ENCODE data around the gene HOXA13. TPM values are rescaled to one million over a fixed set of nuclear protein-coding genes. Genes with fewer than 3 reads are reported as not detected.

The HOXA13 gene
- total and polyA plus RNA-seq, 10 of the 15 experiments (the other 5 are each of a cell fraction or from before 2014, with no cell fraction given): not detected

DNA sequence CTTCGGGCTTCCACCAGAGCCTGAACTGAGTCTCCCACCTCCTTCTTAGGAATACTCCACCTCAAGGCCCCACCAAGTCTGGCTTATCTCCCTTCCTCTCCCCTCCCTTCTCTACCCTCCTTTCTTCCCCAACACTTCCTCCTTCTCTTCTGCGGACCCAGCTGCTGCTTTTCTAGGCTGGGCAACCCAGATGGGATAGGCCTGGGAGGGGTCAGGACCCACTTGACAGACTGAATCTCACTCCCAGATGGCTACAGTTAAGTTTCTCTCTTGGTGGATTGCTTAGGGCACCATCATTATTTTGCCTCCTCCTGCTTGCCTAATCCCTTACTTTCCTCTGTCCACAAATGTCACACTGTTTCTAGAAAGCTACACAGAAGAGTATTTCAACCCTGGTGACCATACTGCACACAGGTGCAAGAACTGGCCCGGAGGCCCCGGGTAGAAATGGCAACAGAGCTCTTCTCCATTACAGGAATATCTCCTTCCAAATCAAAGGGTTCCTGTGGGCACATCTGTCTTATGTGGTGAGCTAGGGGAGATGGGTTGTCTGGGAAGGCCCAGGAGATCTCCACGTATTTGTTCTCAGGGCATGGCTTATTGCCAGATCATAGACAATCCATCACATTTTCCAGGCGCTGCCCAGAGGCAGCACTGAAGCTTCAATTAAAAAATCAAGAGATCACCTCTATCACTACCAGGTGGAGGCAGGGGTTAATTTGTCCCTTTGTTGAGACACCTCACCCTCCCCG, 9.7 kb downstream of the HOXA13 start:
- Histone ChIP-seq H3K4me2 (ENCODE audit: control insufficient read depth, insufficient read depth) (no peak overlapping the region), H3K9ac (ENCODE audit: control insufficient read depth, insufficient read depth, low read length) (no peak overlapping the region), H3K4me3 (no peak overlapping the region), H4K20me1 (ENCODE audit: control insufficient read depth, insufficient read depth) (0 out of 2 replicates have a peak, but pooled peaks cover 3% of the 10 kb centered on the region), H3K27ac (ENCODE audit: control insufficient read depth, insufficient read depth) (no peak overlapping the region), H3K79me2 (ENCODE audit: control insufficient read depth, insufficient read depth, low read length) (no peaks in the 10 kb centered on the region), H3K36me3 (ENCODE audit: control insufficient read depth in 2 of 2, insufficient read depth in 2 of 2, low read length in 1 of 2) (no peaks in the 10 kb centered on the region), H3K9me3 (replicated peaks; ENCODE audit: control insufficient read depth, insufficient read depth, low read length) (no peaks in the 10 kb centered on the region; the same call in 2 of the 3 replicates), H2AFZ (ENCODE audit: control insufficient read depth, low read depth, low read length) (no peak overlapping the region), H3K4me1 (ENCODE audit: control insufficient read depth, insufficient read depth, low read length) (no peaks in the 10 kb centered on the region), H3K27me3 (replicated peaks in 1 of 2; ENCODE audit: control insufficient read depth in 2 of 2, insufficient read depth in 2 of 2, low read length in 1 of 2) (peaks cover 38 to 47% of the 10 kb centered on the region in 2 experiments)
- CTCF ChIA-PET: interaction anchor here (0.6 to 1.8 kb wide), 3 partner anchors 10 to 731 kb away, joined by 3 to 5 read pairs (median 4); no protein-coding TSS in a partner anchor
- ATAC-seq: no peak
- RAD21 ChIA-PET (ENCODE audit: unreplicated experiment): no interaction called here
- no peak for DNase-seq (ENCODE audit: low read depth, low spot score)
- no TSS peak for BruUV-seq (replicated peaks)
- intact Hi-C loops (cut with micrococcal nuclease; ENCODE audit: unreplicated experiment): no loop called here
- in situ Hi-C loops (cut with MboI): no loop called here
- WGBS (ENCODE audit: insufficient coverage, insufficient replicate concordance, low lambda C conversion rate, missing lambda C conversion rate): 23% methylated on average over 7 of the region's 7 CpGs
- POLR2A ChIA-PET: no interaction called here
- no peak for TF ChIP-seq ZNF24 (IDR thresholded peaks at IDR 0.05)
- no peak for TF ChIP-seq ATF7 (IDR thresholded peaks at IDR 0.05; ENCODE audit: low read depth)
- no peak for TF ChIP-seq KAT2A (conservative IDR thresholded peaks at IDR 0.05; ENCODE audit: control insufficient read depth, low read depth, low read length)
- TF ChIP-seq, protein P1, sequence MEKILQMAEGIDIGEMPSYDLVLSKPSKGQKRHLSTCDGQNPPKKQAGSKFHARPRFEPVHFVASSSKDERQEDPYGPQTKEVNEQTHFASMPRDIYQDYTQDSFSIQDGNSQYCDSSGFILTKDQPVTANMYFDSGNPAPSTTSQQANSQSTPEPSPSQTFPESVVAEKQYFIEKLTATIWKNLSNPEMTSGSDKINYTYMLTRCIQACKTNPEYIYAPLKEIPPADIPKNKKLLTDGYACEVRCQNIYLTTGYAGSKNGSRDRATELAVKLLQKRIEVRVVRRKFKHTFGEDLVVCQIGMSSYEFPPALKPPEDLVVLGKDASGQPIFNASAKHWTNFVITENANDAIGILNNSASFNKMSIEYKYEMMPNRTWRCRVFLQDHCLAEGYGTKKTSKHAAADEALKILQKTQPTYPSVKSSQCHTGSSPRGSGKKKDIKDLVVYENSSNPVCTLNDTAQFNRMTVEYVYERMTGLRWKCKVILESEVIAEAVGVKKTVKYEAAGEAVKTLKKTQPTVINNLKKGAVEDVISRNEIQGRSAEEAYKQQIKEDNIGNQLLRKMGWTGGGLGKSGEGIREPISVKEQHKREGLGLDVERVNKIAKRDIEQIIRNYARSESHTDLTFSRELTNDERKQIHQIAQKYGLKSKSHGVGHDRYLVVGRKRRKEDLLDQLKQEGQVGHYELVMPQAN (conservative IDR thresholded peaks at IDR 0.05): no peak
- TF ChIP-seq RCOR1 (conservative IDR thresholded peaks at IDR 0.05; ENCODE audit: low read depth, low read length): no peak
- no peak for TF ChIP-seq GATAD2B (conservative IDR thresholded peaks at IDR 0.05; ENCODE audit: low read depth)
- TF ChIP-seq, protein P2, sequence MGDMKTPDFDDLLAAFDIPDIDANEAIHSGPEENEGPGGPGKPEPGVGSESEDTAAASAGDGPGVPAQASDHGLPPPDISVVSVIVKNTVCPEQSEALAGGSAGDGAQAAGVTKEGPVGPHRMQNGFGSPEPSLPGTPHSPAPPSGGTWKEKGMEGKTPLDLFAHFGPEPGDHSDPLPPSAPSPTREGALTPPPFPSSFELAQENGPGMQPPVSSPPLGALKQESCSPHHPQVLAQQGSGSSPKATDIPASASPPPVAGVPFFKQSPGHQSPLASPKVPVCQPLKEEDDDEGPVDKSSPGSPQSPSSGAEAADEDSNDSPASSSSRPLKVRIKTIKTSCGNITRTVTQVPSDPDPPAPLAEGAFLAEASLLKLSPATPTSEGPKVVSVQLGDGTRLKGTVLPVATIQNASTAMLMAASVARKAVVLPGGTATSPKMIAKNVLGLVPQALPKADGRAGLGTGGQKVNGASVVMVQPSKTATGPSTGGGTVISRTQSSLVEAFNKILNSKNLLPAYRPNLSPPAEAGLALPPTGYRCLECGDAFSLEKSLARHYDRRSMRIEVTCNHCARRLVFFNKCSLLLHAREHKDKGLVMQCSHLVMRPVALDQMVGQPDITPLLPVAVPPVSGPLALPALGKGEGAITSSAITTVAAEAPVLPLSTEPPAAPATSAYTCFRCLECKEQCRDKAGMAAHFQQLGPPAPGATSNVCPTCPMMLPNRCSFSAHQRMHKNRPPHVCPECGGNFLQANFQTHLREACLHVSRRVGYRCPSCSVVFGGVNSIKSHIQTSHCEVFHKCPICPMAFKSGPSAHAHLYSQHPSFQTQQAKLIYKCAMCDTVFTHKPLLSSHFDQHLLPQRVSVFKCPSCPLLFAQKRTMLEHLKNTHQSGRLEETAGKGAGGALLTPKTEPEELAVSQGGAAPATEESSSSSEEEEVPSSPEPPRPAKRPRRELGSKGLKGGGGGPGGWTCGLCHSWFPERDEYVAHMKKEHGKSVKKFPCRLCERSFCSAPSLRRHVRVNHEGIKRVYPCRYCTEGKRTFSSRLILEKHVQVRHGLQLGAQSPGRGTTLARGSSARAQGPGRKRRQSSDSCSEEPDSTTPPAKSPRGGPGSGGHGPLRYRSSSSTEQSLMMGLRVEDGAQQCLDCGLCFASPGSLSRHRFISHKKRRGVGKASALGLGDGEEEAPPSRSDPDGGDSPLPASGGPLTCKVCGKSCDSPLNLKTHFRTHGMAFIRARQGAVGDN (IDR thresholded peaks at IDR 0.05): no peak
- TF ChIP-seq BRCA1 (IDR thresholded peaks at IDR 0.05; ENCODE audit: low read depth, low read length): no peak
- no peak for TF ChIP-seq PAX8 (IDR thresholded peaks at IDR 0.05)
- no peak for TF ChIP-seq RBBP5 (conservative IDR thresholded peaks at IDR 0.05)
- no peak for TF ChIP-seq TAF1 (IDR thresholded peaks at IDR 0.05; ENCODE audit: borderline replicate concordance, low read depth, low read length)
- no peak for TF ChIP-seq NR2C1 (IDR thresholded peaks at IDR 0.05)
- TF ChIP-seq WRNIP1 (IDR thresholded peaks at IDR 0.05; ENCODE audit: borderline replicate concordance, low read depth, low read length): no peak
- TF ChIP-seq, protein P3, sequence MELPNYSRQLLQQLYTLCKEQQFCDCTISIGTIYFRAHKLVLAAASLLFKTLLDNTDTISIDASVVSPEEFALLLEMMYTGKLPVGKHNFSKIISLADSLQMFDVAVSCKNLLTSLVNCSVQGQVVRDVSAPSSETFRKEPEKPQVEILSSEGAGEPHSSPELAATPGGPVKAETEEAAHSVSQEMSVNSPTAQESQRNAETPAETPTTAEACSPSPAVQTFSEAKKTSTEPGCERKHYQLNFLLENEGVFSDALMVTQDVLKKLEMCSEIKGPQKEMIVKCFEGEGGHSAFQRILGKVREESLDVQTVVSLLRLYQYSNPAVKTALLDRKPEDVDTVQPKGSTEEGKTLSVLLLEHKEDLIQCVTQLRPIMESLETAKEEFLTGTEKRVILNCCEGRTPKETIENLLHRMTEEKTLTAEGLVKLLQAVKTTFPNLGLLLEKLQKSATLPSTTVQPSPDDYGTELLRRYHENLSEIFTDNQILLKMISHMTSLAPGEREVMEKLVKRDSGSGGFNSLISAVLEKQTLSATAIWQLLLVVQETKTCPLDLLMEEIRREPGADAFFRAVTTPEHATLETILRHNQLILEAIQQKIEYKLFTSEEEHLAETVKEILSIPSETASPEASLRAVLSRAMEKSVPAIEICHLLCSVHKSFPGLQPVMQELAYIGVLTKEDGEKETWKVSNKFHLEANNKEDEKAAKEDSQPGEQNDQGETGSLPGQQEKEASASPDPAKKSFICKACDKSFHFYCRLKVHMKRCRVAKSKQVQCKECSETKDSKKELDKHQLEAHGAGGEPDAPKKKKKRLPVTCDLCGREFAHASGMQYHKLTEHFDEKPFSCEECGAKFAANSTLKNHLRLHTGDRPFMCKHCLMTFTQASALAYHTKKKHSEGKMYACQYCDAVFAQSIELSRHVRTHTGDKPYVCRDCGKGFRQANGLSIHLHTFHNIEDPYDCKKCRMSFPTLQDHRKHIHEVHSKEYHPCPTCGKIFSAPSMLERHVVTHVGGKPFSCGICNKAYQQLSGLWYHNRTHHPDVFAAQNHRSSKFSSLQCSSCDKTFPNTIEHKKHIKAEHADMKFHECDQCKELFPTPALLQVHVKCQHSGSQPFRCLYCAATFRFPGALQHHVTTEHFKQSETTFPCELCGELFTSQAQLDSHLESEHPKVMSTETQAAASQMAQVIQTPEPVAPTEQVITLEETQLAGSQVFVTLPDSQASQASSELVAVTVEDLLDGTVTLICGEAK (IDR thresholded peaks at IDR 0.05; ENCODE audit: borderline replicate concordance): no peak
- FAIRE-seq: no peak
- SMC1A ChIA-PET (ENCODE audit: uncharacterized antibody, unreplicated experiment): no interaction called here
